ENCODE measurements around the gene SALL4. TPM values are rescaled to one million over a fixed set of nuclear protein-coding genes. Genes with fewer than 3 reads are reported as not detected.

The SALL4 gene
- total RNA-seq, 1 experiment from 2014 or later: 279 TPM

DNA sequence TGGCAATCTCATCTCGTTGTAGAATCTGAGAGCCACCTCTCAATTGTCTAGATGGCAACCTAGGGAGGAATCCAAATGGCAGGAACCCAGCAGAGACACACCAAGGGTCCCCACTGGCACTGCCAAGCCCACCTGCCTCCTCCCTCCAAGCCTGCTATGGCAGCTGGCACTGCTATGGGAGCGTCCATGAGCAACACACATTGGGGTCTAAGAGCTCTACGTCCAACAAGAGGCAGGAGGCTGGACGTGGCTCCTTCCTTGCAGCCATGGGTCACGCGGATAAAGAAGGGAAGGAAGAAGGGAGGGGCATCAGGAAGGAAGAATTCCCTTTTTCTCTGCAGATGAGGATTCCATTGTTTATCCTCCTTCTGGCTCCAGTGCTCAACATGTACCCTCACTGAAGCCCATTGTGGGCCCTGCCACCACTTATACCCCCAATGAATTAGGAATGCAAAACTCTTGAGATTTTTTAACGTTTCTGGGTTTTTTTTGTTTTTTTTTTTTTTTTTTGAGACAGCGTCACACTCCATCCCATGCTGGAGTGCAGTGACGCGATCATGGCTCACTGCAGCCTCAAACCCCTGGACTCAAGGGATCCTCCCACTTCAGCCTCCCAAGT lies 51.4 kb downstream of the SALL4 start:
- Histone ChIP-seq H3K79me2 (ENCODE audit: insufficient read depth, low read length) (no peaks in the 10 kb centered on the region), H2BK12ac (ENCODE audit: insufficient read length, low read depth, low read length) (no peak overlapping the region), H3K4me1 (ENCODE audit: insufficient read depth, low read length) (no peaks in the 10 kb centered on the region), H3K9me3 (ENCODE audit: control insufficient read depth, low read depth, low read length) (no peaks in the 10 kb centered on the region), H2BK5ac (ENCODE audit: insufficient read length, low read length) (no peak overlapping the region), H3K27ac (ENCODE audit: insufficient read length, low read depth, low read length) (no peak overlapping the region), H2BK120ac (ENCODE audit: low read depth, low read length, poor library complexity, severe bottlenecking) (no peak overlapping the region), H4K20me1 (ENCODE audit: control insufficient read depth, insufficient read depth, insufficient read length) (no peaks in the 10 kb centered on the region), H3K27me3 (ENCODE audit: insufficient read depth, low read length) (no peaks in the 10 kb centered on the region), H3K4ac (ENCODE audit: low read depth, low read length) (no peak overlapping the region), H3K23me2 (ENCODE audit: insufficient read length, low read depth, low read length, poor library complexity, severe bottlenecking) (no peaks in the 10 kb centered on the region), H2BK15ac (ENCODE audit: low read depth, low read length) (no peak overlapping the region), H2BK20ac (ENCODE audit: low read depth, low read length, poor library complexity, severe bottlenecking) (no peak overlapping the region), H4K8ac (replicated peaks; ENCODE audit: insufficient read length, low read depth, low read length) (no peak overlapping the region), H4K91ac (ENCODE audit: insufficient read length, low read depth, low read length) (no peak overlapping the region), H3K79me1 (ENCODE audit: insufficient read depth, low read depth, low read length, poor library complexity, severe bottlenecking) (no peaks in the 10 kb centered on the region), H3K18ac (ENCODE audit: insufficient read length, low read depth, low read length) (no peak overlapping the region), H2AK5ac (ENCODE audit: insufficient read length, low read length) (no peak overlapping the region), H3K56ac (ENCODE audit: insufficient read length, low read depth, low read length) (no peak overlapping the region), H2AFZ (ENCODE audit: low read length) (no peak overlapping the region), H3T11ph (ENCODE audit: low read length) (no peak overlapping the region), H4K5ac (ENCODE audit: insufficient read length, low read depth, low read length) (no peak overlapping the region), H3K9ac (ENCODE audit: extremely low read depth, insufficient read length, low read length) (no peak overlapping the region), H3K4me2 (ENCODE audit: insufficient read depth, insufficient read length, low read length) (no peak overlapping the region), H3K23ac (ENCODE audit: insufficient read length, low read depth, low read length) (no peak overlapping the region), H3K14ac (ENCODE audit: insufficient read depth, low read length) (no peak overlapping the region)
- DNase-seq: no peak
- TF ChIP-seq, protein P1, sequence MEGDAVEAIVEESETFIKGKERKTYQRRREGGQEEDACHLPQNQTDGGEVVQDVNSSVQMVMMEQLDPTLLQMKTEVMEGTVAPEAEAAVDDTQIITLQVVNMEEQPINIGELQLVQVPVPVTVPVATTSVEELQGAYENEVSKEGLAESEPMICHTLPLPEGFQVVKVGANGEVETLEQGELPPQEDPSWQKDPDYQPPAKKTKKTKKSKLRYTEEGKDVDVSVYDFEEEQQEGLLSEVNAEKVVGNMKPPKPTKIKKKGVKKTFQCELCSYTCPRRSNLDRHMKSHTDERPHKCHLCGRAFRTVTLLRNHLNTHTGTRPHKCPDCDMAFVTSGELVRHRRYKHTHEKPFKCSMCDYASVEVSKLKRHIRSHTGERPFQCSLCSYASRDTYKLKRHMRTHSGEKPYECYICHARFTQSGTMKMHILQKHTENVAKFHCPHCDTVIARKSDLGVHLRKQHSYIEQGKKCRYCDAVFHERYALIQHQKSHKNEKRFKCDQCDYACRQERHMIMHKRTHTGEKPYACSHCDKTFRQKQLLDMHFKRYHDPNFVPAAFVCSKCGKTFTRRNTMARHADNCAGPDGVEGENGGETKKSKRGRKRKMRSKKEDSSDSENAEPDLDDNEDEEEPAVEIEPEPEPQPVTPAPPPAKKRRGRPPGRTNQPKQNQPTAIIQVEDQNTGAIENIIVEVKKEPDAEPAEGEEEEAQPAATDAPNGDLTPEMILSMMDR (conservative IDR thresholded peaks at IDR 0.05): no peak
- Mint-ChIP-seq H3K4me1 (peaks cover 12 to 15% of the 10 kb centered on the region in 2 experiments), H3K27ac (peak overlapping the region in 2 of 3 experiments; percentile 37 to 40; a peak in 2 of 7 replicates), H3K9me3 (no peaks in the 10 kb centered on the region), H3K4me3 (no peak overlapping the region), H3K27me3 (ENCODE audit: low read depth) (no peaks in the 10 kb centered on the region), H3K36me3 (ENCODE audit: insufficient read depth in 1 of 3, low read depth in 3 of 3) (peaks cover 0 to 2% (median 0%) of the 10 kb centered on the region in 3 experiments; a peak in 2 of 7 replicates)
- no CpG with 5 or more reads among the region's 10 CpGs for WGBS (ENCODE audit: extremely low coverage, insufficient read length, low lambda C conversion rate)
